ENCODE results near the gene SUCO. TPM values are rescaled to one million over a fixed set of nuclear protein-coding genes. Genes with fewer than 3 reads are reported as not detected.

Gene SUCO
- total and polyA plus RNA-seq, 8 donors, result 30.3 to 73.7 (median 63.5) TPM

GRCh38 chr1:172581779-172582178 is 48.8 kb downstream of the SUCO start:
- H3K27me3 ChIP-seq, result no peaks in the 10 kb centered on the region
- no peak overlapping the region for H3K27ac ChIP-seq
- no peaks in the 10 kb centered on the region for H3K9me3 ChIP-seq
- intact Hi-C loops (cut with DNase I), result no loop called here
- TF ChIP-seq, protein P1, sequence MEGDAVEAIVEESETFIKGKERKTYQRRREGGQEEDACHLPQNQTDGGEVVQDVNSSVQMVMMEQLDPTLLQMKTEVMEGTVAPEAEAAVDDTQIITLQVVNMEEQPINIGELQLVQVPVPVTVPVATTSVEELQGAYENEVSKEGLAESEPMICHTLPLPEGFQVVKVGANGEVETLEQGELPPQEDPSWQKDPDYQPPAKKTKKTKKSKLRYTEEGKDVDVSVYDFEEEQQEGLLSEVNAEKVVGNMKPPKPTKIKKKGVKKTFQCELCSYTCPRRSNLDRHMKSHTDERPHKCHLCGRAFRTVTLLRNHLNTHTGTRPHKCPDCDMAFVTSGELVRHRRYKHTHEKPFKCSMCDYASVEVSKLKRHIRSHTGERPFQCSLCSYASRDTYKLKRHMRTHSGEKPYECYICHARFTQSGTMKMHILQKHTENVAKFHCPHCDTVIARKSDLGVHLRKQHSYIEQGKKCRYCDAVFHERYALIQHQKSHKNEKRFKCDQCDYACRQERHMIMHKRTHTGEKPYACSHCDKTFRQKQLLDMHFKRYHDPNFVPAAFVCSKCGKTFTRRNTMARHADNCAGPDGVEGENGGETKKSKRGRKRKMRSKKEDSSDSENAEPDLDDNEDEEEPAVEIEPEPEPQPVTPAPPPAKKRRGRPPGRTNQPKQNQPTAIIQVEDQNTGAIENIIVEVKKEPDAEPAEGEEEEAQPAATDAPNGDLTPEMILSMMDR (IDR thresholded peaks at IDR 0.05), result no peak
- H3K4me1 ChIP-seq, result peaks cover 0 to 12% of the 10 kb centered on the region in 2 donors
- ATAC-seq (no peak), DNase-seq (no peak)
- no peak overlapping the region for H3K4me3 ChIP-seq
- peaks cover 0 to 8% of the 10 kb centered on the region in 2 donors for H3K36me3 ChIP-seq

DNA sequence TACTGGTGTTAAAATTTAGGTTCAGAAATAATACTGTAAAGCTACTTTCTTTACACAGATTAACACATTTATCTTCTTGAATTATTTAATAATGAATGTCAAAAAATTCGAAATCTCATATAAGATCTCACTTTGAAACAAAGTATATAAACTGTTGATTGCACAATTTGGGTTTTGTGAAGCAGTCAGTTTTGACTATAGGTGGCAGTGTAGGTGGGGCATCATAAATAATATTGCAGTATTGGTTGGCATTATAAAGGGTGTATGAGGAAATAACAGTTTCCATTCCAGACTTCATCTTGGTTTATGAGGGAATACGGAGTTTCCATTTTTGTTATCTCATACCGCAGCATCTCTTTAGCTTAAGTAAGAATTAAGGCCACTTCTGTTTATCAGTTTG is 49.9 kb downstream of the SUCO start:
- H3K9me3 ChIP-seq, result no peaks in the 10 kb centered on the region
- DNase-seq (no peak), ATAC-seq (no peak)
- H3K4me3 ChIP-seq, result no peak overlapping the region
- H3K27ac ChIP-seq, result no peak overlapping the region
- TF ChIP-seq, protein P1 (IDR thresholded peaks at IDR 0.05), result no peak
- H3K4me1 ChIP-seq, result peaks cover 0 to 13% of the 10 kb centered on the region in 2 donors
- H3K27me3 ChIP-seq, result no peaks in the 10 kb centered on the region
- H3K36me3 ChIP-seq, result peaks cover 0 to 8% of the 10 kb centered on the region in 2 donors
- intact Hi-C loops (cut with DNase I), result no loop called here

GRCh38 chr1:172585348-172585747 is 52.4 kb downstream of the SUCO start:
- H3K36me3 ChIP-seq, result peaks cover 0 to 23% of the 10 kb centered on the region in 2 donors
- peak overlapping the region in 1 of 2 donors; percentile 13 for H3K27ac ChIP-seq
- H3K4me1 ChIP-seq, result peaks cover 3 to 32% of the 10 kb centered on the region in 2 donors
- peak; percentile 15 for ATAC-seq
- TF ChIP-seq, protein P1 (IDR thresholded peaks at IDR 0.05), result no peak
- no peak for DNase-seq
- H3K27me3 ChIP-seq, result no peaks in the 10 kb centered on the region
- intact Hi-C loops (cut with DNase I), result no loop called here
- H3K4me3 ChIP-seq, result no peak overlapping the region
- no peaks in the 10 kb centered on the region for H3K9me3 ChIP-seq

DNA sequence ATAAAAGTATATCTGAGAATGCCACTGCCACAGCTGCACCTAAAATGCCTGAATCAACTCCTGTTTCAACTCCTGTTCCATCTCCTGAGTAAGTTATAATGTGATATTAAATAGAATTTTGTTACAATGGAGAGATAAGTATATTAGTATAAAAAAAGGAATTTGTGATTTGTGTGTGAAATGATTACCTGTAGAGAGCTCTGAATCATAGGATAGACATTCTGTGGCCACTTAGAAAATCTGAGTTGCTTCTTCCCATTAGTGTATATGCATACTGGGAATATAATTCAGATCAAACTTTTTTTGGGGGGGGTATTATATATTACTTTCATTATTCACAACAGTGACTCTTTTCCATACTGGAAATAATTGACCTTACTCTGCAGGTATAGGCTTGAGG is 52.9 kb downstream of the SUCO start:
- Histone ChIP-seq H3K36me3 (peaks cover 0 to 24% of the 10 kb centered on the region in 2 donors), H3K27me3 (no peaks in the 10 kb centered on the region), H3K9me3 (no peaks in the 10 kb centered on the region), H3K27ac (peak overlapping the region in 1 of 2 donors; percentile 13), H3K4me1 (peaks cover 3 to 32% of the 10 kb centered on the region in 2 donors), H3K4me3 (no peak overlapping the region)
- intact Hi-C loops (cut with DNase I), result no loop called here
- no peak for DNase-seq
- no peak for ATAC-seq
- TF ChIP-seq, protein P1 (IDR thresholded peaks at IDR 0.05), result no peak

DNA sequence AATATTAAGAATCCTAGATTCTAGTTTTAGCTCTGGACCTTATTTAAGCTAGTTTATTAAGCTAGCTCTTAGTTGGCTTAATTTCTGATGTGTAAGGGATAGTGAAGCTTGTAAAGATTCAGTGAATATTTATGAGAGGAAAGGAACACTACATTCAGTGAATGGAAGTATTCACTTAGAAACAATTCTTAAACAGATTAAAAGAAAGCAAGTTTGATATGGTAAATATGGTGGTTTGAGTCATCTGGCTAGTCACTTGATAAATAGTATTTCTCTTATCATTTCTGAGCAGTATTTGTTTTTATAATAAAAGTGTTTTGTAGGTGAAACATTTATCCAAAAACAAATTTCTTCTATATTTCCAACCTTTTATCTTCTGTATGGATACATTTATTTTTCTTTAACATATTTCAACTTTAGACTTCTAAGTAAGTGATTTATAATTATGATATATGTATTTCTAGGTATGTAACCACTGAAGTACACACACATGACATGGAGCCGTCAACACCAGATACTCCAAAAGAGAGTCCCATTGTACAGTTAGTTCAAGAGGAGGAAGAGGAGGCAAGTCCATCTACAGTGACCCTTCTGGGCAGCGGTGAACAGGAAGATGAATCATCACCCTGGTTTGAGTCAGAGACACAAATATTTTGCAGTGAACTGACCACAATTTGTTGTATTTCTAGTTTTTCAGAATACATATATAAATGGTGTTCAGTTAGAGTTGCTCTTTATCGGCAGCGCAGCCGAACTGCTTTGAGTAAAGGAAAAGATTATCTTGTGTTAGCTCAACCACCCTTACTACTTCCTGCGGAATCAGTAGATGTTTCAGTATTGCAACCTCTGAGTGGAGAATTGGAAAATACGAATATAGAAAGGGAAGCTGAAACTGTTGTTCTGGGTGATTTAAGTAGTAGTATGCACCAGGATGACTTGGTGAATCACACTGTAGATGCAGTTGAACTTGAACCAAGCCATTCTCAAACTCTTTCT is 55.6 kb downstream of the SUCO start:
- Histone ChIP-seq H3K4me3 (no peak overlapping the region), H3K27me3 (no peaks in the 10 kb centered on the region), H3K36me3 (peaks cover 0 to 38% of the 10 kb centered on the region in 2 donors), H3K27ac (peak overlapping the region in 1 of 2 donors; percentile 67), H3K4me1 (peaks cover 3 to 32% of the 10 kb centered on the region in 2 donors), H3K9me3 (no peaks in the 10 kb centered on the region)
- TF ChIP-seq, protein P1 (IDR thresholded peaks at IDR 0.05), result no peak
- intact Hi-C loops (cut with DNase I), result no loop called here
- ATAC-seq (peak; percentile 73), DNase-seq (no peak)

Data from left lung (tissue), 10 donors.